ENCODE results near the gene CIC. TPM values are rescaled to one million over a fixed set of nuclear protein-coding genes. Genes with fewer than 3 reads are reported as not detected.

Gene CIC
- total RNA-seq, 1 experiment from 2014 or later: 60.7 TPM

- ChIA-PET POLR2A (ENCODE audit: unreplicated experiment) (interaction anchor here (0.6 kb wide), 1 partner anchor 168 kb away, joined by 3 read pairs; no protein-coding TSS in a partner anchor), CTCF (no interaction called here)
- no peak for DNase-seq
- TF ChIP-seq CTCF (conservative IDR thresholded peaks at IDR 0.05): no peak
- TF ChIP-seq EZH2 (IDR thresholded peaks at IDR 0.05; ENCODE audit: low read depth): no peak
- no peaks in the 10 kb centered on the region for H3K79me2 ChIP-seq (ENCODE audit: low read depth)
- no peaks in the 10 kb centered on the region for H3K9me3 ChIP-seq (ENCODE audit: insufficient read depth, low read depth)
- intact Hi-C loops (cut with micrococcal nuclease; ENCODE audit: unreplicated experiment): no loop called here
- H3K9me2 ChIP-seq (ENCODE audit: insufficient read depth): no peaks in the 10 kb centered on the region
- H3K36me3 ChIP-seq (ENCODE audit: low read depth): no peaks in the 10 kb centered on the region
- H3F3A ChIP-seq (ENCODE audit: insufficient read depth, low read depth): no peaks in the 10 kb centered on the region
- no peak overlapping the region for H2AFZ ChIP-seq
- H3K27me3 ChIP-seq (ENCODE audit: insufficient read depth, low read depth): peaks cover 23% of the 10 kb centered on the region; the same call in 1 of the 2 replicates
- H4K20me1 ChIP-seq (ENCODE audit: insufficient read depth): no peaks in the 10 kb centered on the region
- H3K4me2 ChIP-seq: no peak overlapping the region
- H3K4me3 ChIP-seq: no peak overlapping the region
- no TSS peak for BruUV-seq (replicated peaks)
- H3K27ac ChIP-seq: no peak overlapping the region
- H3K4me1 ChIP-seq (replicated peaks; ENCODE audit: insufficient read depth): 0 out of 2 replicates have a peak, but pooled peaks cover 4% of the 10 kb centered on the region
Measured at GRCh38 chr19:42317535-42317934, 48.5 kb downstream of the CIC start.

- ChIA-PET CTCF (interaction anchor here (0.5 to 0.7 kb wide), 3 partner anchors 11 to 146 kb away, joined by 3 to 8 read pairs (median 4); no protein-coding TSS in a partner anchor), POLR2A (ENCODE audit: unreplicated experiment) (no interaction called here)
- Histone ChIP-seq H3K9me3 (ENCODE audit: insufficient read depth, low read depth) (no peaks in the 10 kb centered on the region), H3K27ac (no peak overlapping the region), H3F3A (ENCODE audit: insufficient read depth, low read depth) (0 out of 2 replicates have a peak, but pooled peaks cover 6% of the 10 kb centered on the region), H3K27me3 (ENCODE audit: insufficient read depth, low read depth) (no peaks in the 10 kb centered on the region), H3K9me2 (ENCODE audit: insufficient read depth) (no peaks in the 10 kb centered on the region), H3K4me3 (no peak overlapping the region), H3K4me2 (no peak overlapping the region), H3K79me2 (ENCODE audit: low read depth) (peaks cover 17% of the 10 kb centered on the region), H3K36me3 (ENCODE audit: low read depth) (no peaks in the 10 kb centered on the region), H3K4me1 (replicated peaks; ENCODE audit: insufficient read depth) (peaks cover 14% of the 10 kb centered on the region), H2AFZ (no peak overlapping the region), H4K20me1 (ENCODE audit: insufficient read depth) (no peaks in the 10 kb centered on the region)
- BruUV-seq (replicated peaks): no TSS peak
- TF ChIP-seq CTCF (conservative IDR thresholded peaks at IDR 0.05) (no peak), EZH2 (IDR thresholded peaks at IDR 0.05; ENCODE audit: low read depth) (no peak)
- intact Hi-C loops (cut with micrococcal nuclease; ENCODE audit: unreplicated experiment): no loop called here
- no peak for DNase-seq
Measured at GRCh38 chr19:42322305-42322704, 53.3 kb downstream of the CIC start.

- H3K9me2 ChIP-seq (ENCODE audit: insufficient read depth): no peaks in the 10 kb centered on the region
- H3K4me1 ChIP-seq (replicated peaks; ENCODE audit: insufficient read depth): peaks cover 14% of the 10 kb centered on the region
- intact Hi-C loops (cut with micrococcal nuclease; ENCODE audit: unreplicated experiment): no loop called here
- H3K27ac ChIP-seq: no peak overlapping the region
- ChIA-PET POLR2A (ENCODE audit: unreplicated experiment) (no interaction called here), CTCF (interaction anchor here (0.7 kb wide), 1 partner anchor 199 kb away, joined by 3 read pairs; no protein-coding TSS in a partner anchor)
- H3K9me3 ChIP-seq (ENCODE audit: insufficient read depth, low read depth): no peaks in the 10 kb centered on the region
- H3K36me3 ChIP-seq (ENCODE audit: low read depth): no peaks in the 10 kb centered on the region
- no peaks in the 10 kb centered on the region for H4K20me1 ChIP-seq (ENCODE audit: insufficient read depth)
- H3K79me2 ChIP-seq (ENCODE audit: low read depth): peaks cover 21% of the 10 kb centered on the region
- no peak overlapping the region for H3K4me2 ChIP-seq
- DNase-seq: no peak
- H3F3A ChIP-seq (ENCODE audit: insufficient read depth, low read depth): 0 out of 2 replicates have a peak, but pooled peaks cover 6% of the 10 kb centered on the region
- H3K27me3 ChIP-seq (ENCODE audit: insufficient read depth, low read depth): no peaks in the 10 kb centered on the region
- H2AFZ ChIP-seq: no peak overlapping the region
- BruUV-seq (replicated peaks): no TSS peak
- H3K4me3 ChIP-seq: no peak overlapping the region
- TF ChIP-seq CTCF (conservative IDR thresholded peaks at IDR 0.05): no peak
- no peak for TF ChIP-seq EZH2 (IDR thresholded peaks at IDR 0.05; ENCODE audit: low read depth)
Measured at GRCh38 chr19:42323473-42323851, 54.4 kb downstream of the CIC start.
